Lung (tissue), 12 donors: ENCODE results near the gene GABRP. TPM values are rescaled to one million over a fixed set of nuclear protein-coding genes. Genes with fewer than 3 reads are reported as not detected.

Experiments
- ATAC-seq: fragments of 200-7000 bp; cut with Tn5 transposase; one replicate; pipeline ENCODE4 v1.9.1; 2020; ENCODE audit warnings: moderate number of reproducible peaks; ENCODE audit not compliant: insufficient read depth, low FRiP score
- DNase-seq, 3 donors: peaks; one replicate each; pipeline ENCODE4 v3.0.0-alpha.2; 2013 to 2017
- H3K27ac ChIP-seq, 2 donors: one replicate each; pipeline ENCODE4 v1.5.1; 2013; ENCODE audit warnings: mild to moderate bottlenecking in 2 of 2, moderate library complexity in 2 of 2, control low read depth in 1 of 2, inconsistent platforms in 1 of 2, low read depth in 1 of 2, low read length in 1 of 2
- H3K27me3 ChIP-seq, 3 donors: one replicate each; pipeline ENCODE4 v1.5.1; 2013; ENCODE audit warnings: low read length in 2 of 3; ENCODE audit not compliant: control insufficient read depth in 3 of 3, insufficient read depth in 3 of 3
- H3K36me3 ChIP-seq, 4 donors: one replicate each; pipeline ENCODE4 v1.5.1; 2013; ENCODE audit warnings: low read length in 4 of 4, mild to moderate bottlenecking in 1 of 4, moderate library complexity in 1 of 4; ENCODE audit not compliant: control insufficient read depth in 4 of 4, insufficient read depth in 4 of 4
- H3K4me1 ChIP-seq, 5 donors: one replicate each; pipeline ENCODE4 v1.5.1; 2013; ENCODE audit warnings: low read length in 5 of 5, mild to moderate bottlenecking in 2 of 5, moderate library complexity in 1 of 5; ENCODE audit not compliant: control insufficient read depth in 5 of 5, insufficient read depth in 5 of 5
- H3K4me3 ChIP-seq: one replicate; pipeline ENCODE4 v1.5.1; 2013; ENCODE audit warnings: mild to moderate bottlenecking, control low read depth, moderate library complexity
- H3K9ac ChIP-seq, 2 donors: one replicate each; pipeline ENCODE4 v1.5.1; 2013; ENCODE audit warnings: low read length in 2 of 2, control low read depth in 1 of 2; ENCODE audit not compliant: insufficient read depth in 1 of 2
- H3K9me3 ChIP-seq, 4 donors: one replicate each; pipeline ENCODE4 v1.5.1; 2013; ENCODE audit warnings: low read length in 3 of 4, mild to moderate bottlenecking in 1 of 4, moderate library complexity in 1 of 4; ENCODE audit not compliant: control insufficient read depth in 4 of 4, insufficient read depth in 3 of 4
- CTCF ChIP-seq: IDR thresholded peaks from 2 replicates; pipeline ENCODE4 v1.5.1; 2012; ENCODE audit warnings: mild to moderate bottlenecking; ENCODE audit errors: control extremely low read depth, extremely low read depth
- WGBS, 2 donors: extraction: QIAGEN DNeasy Blood & Tissue Kit; methylation state at CpG; one replicate each; pipeline ENCODE4 v1.1.7; 2013; 5-methylcytosine and 5-hydroxymethylcytosine counted together
- polyA plus RNA-seq, 2 donors: library from polyadenylated mRNA; stranded (reverse); fragments of 200-250 nt; gene quantifications; one replicate each; pipeline ENCODE4 v1.2.1, GENCODE V29; 2013
- total RNA-seq, 2 donors: library from RNA; depleted of rRNA in 1 of 2; stranded (reverse); fragments of >200 nt in 1 of 2; gene quantifications; one replicate each; pipeline ENCODE4 v1.2.1, GENCODE V29; 2014 to 2021
- donor health status: control.
- donor health status: control.
- donor health status: Bipolar disorder and iron deficiency.
- donor health status: healthy.
- donor health status: DM: yes; HTN: yes; CAD: no.

GABRP gene
- total and polyA plus RNA-seq, 4 donors, result 0.26 to 1.5 (median 0.75) TPM

- Histone ChIP-seq H3K27me3 (no peaks in the 10 kb centered on the region), H3K9ac (no peak overlapping the region), H3K36me3 (no peaks in the 10 kb centered on the region), H3K27ac (no peak overlapping the region), H3K4me3 (no peak overlapping the region), H3K9me3 (no peaks in the 10 kb centered on the region), H3K4me1 (peaks cover 0 to 1% (median 0%) of the 10 kb centered on the region in 5 donors)
- DNase-seq, result peak in 2 of 3 donors; percentile 22 to 39
- ATAC-seq, result no peak
- 87 to 91% methylated on average over 1 of the region's 1 CpG for WGBS, 2 donors
- TF ChIP-seq CTCF, result no peak
Observed at GRCh38 chr5:170818232-170818631, 34.7 kb downstream of the GABRP start.

- no peaks in the 10 kb centered on the region for H3K27me3 ChIP-seq
- TF ChIP-seq CTCF, result no peak
- H3K36me3 ChIP-seq, result no peaks in the 10 kb centered on the region
- H3K4me1 ChIP-seq, result peaks cover 0 to 1% (median 0%) of the 10 kb centered on the region in 5 donors
- H3K27ac ChIP-seq, result no peak overlapping the region
- ATAC-seq (no peak), DNase-seq (peak in 1 of 3 donors; percentile 22)
- H3K4me3 ChIP-seq, result no peak overlapping the region
- no peak overlapping the region for H3K9ac ChIP-seq
- no peaks in the 10 kb centered on the region for H3K9me3 ChIP-seq
Observed at GRCh38 chr5:170819824-170820223, 36.3 kb downstream of the GABRP start.

- Histone ChIP-seq H3K9me3 (peaks cover 0 to 8% (median 0%) of the 10 kb centered on the region in 4 donors), H3K4me3 (no peak overlapping the region), H3K27ac (no peak overlapping the region), H3K36me3 (no peaks in the 10 kb centered on the region), H3K27me3 (no peaks in the 10 kb centered on the region), H3K9ac (no peak overlapping the region), H3K4me1 (peaks cover 0 to 1% (median 0%) of the 10 kb centered on the region in 5 donors)
- ATAC-seq, result no peak
- WGBS, 2 donors, result 67 to 86% methylated on average over 4 of the region's 4 CpGs
- peak; percentile 14 to 59 (median 24) for DNase-seq
- TF ChIP-seq CTCF, result no peak
Observed at GRCh38 chr5:170821257-170821800, 37.8 kb downstream of the GABRP start.

- peaks cover 0 to 8% (median 0%) of the 10 kb centered on the region in 4 donors for H3K9me3 ChIP-seq
- H3K27ac ChIP-seq, result no peak overlapping the region
- H3K27me3 ChIP-seq, result no peaks in the 10 kb centered on the region
- DNase-seq, result no peak
- H3K9ac ChIP-seq, result no peak overlapping the region
- 78 to 84% methylated on average over 2 of the region's 2 CpGs for WGBS, 2 donors
- TF ChIP-seq CTCF, result no peak
- H3K36me3 ChIP-seq, result no peaks in the 10 kb centered on the region
- no peak for ATAC-seq
- no peak overlapping the region for H3K4me3 ChIP-seq
- H3K4me1 ChIP-seq, result peaks cover 0 to 1% (median 0%) of the 10 kb centered on the region in 5 donors
Observed at GRCh38 chr5:170826117-170826516, 42.6 kb downstream of the GABRP start.
